Stimulated activated CD8-positive, alpha-beta memory T cell treated with anti-CD3 and anti-CD28 coated beads, Interleukin-12 subunit alpha, Interleukin-12 subunit beta, amount 100 ng/mL, for 4 hours (primary cell): ENCODE measurements around the gene SIPA1L3.

Experiments used
- DNase-seq: peaks from one replicate; pipeline ENCODE4 v3.0.0-alpha.2; 2020; ENCODE audit warnings: low read depth

Gene SIPA1L3

GRCh38 chr19:37997911-37998344 is 90.9 kb downstream of the SIPA1L3 start:
- no peak for DNase-seq

- DNase-seq, result no peak
Observed at GRCh38 chr19:37998801-37999308, 91.8 kb downstream of the SIPA1L3 start.

DNA sequence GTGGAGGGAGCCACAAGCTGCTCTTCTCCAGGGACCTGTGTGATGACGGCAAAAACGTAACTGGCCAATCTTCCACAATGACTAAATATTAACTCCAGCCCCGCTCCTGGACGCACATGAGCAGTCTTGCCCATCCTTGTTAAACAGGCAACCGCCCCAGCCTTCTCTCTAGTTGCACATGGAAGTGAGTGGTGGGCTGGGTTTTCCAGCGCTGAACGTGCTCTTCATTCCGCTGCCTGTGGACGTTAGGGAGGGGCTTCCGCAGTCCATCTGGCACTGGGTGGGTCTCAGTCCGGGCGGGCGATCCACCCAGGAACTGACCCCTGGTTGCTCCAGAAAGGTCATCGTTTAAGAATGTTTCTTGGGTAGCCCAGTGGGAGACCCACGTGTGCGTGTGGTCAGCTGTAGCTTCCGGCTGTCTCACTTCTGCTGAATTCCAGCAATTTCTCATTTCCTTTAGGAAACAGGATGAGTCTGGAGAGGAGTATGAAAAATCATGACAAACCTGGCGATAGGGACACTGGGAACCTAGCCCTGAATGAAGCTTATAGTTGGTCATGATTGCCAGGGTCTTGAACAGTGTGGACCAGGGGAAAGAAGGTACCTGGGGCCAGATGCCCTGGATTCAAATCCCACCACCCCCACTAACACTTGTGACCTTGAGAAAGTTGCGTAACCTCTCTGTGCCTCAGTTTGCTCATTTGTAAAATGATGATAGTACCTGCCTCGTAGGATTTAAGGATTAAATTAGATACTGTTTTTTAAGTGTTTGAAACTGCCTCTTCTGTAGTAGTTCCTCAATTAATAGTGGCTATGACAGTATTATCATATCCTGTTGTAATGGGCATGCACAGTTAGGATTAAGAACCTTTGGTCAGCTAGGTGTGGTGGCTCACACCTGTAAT is 92.6 kb downstream of the SIPA1L3 start:
- no peak for DNase-seq

DNA sequence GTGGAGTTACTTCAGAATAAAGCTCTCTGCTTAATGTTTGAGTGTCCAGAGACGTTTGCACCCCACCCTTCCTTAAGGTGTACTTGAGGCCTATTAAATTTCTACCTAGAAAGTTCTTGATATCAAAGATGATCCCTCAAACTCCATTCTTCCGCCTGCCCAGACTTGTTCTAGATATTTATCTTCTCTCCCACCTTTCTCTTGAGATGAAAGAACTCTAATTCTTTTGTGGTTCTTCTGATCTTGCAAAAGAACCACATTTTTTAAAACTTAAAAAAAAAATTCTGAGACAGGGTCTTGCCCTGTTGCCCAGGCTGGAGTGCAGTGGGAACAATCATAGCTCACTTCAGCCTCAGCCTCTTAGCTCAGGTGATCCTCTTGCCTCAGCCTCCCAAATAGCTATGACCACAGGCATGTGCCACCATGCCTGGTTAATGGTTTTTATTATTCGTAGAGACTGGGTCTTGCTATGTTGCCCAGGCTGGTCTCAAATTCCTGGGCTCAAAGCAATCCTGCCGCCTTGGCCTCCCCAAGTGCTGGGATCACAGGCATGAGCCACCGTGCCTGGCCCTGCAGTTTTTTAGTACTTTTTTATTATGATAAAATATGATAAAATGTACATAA is 94.3 kb downstream of the SIPA1L3 start:
- DNase-seq, result no peak

DNA sequence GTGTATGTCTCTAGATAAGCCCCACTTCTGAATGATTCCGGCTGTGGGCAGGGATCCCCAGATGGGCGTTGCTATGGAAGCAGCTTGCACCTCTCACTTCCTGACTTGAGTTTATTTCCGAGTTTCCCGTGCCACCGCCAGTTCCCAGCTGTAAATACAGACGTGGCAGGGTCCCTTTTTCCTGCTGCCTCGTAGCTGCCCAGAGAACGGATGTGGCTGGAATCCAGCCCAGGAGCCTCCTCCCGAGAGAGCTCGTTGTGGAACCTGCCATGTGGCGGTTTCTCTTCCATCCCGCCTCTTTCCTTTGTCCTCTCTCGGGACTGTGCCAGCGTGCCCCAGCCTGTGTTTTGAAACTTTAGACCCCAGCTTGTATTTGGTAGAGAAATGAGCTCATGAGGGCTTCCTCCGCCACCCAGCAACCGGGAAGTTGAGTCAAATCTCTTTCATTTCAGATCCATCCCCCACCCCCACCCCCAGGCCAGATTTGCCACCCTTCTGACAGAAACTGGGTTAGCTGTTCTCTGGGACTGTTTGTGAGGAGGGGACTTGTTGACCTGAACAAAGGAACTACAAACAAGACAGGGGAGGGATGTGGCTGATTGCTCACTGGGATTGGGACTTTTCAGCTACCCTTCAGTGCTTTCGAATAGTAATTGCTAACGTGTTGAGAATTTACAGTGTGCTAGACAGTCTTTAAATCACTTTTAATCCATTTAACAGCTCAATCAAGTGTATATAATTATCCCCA is 96.6 kb downstream of the SIPA1L3 start:
- no peak for DNase-seq

- DNase-seq, result no peak
Observed at GRCh38 chr19:38004186-38004520, 97.1 kb downstream of the SIPA1L3 start.

GRCh38 chr19:38004521-38005223 is 97.7 kb downstream of the SIPA1L3 start:
- no peak for DNase-seq

DNA sequence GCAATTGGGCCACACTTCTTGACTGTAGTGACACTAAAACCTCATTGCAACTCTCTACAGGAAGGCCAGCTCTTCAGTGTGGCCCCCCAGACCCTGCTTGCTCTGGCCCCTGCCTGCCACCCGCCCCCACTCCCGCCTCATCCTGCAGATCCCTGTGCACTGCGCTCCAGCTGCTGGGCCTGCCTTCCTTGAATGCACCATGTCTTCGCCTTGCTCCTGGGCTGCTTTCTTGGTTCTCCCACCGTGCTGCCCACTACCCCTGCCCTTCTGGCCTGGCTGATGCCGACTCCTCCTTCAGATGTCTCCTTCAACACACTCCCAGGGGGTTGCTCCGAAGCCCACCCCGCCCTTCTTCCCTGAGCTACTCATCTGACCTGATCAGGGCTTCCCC is 98.2 kb downstream of the SIPA1L3 start:
- DNase-seq, result no peak

DNA sequence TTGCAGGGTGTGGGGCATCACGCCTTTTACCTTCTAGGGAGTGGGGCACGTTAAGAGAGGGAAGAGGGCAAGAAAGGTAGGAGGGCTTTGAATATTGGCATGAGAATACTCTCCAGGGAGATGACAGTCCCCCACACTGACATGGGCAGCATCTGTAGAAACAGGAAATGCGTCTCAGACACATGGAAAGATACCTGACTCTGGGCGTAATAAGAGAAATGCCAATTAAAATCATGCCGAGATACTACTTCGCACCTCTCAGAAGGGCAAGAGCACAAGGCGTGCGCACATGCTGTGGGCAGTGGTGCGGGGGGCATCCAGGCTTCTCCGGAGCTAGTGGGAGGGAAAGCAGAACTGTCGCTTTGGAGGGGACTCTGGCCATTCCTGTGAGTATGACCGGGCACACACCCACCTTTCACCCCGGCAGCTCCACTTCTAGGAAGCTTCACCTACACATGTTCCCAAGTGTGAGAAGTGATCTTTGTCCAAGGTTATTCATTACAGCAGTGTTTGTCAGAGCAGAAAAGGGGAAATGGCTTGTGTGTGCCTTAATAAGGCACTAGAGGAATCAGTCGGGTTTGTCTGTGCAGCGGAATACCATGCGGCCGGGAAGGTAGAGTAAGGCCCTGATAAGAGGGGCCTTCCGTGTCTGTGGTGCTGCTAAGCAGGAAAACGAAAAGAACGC is 99.5 kb downstream of the SIPA1L3 start:
- DNase-seq, result no peak

DNA sequence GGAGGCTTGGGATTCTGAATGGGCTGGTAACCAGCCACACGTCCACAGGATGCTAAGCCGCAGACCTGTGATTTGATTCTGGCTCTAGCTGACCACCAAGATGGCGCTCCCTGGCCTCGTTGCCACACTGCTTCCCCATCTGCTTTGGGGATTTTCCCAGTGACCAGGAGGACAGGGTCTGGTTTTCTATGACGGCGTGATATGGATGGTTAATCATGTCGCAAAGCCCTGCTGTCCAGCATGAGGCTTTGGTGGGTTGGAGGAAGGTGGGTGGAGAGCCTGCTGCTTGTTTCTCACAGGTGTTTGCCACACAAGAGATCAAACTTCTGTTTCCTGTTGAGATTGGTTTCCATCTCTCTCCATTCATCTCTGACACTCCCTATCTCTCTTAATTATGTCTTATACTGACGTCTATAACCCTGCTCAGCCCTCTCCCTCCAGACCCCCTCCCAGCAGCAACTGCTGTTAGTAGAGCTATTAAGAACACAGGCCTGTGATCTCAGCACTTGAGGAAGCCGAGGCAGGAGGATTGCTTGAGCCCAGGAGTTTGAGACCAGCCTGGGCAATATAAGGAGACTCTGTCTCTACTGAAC is 102.7 kb downstream of the SIPA1L3 start:
- DNase-seq, result no peak

DNA sequence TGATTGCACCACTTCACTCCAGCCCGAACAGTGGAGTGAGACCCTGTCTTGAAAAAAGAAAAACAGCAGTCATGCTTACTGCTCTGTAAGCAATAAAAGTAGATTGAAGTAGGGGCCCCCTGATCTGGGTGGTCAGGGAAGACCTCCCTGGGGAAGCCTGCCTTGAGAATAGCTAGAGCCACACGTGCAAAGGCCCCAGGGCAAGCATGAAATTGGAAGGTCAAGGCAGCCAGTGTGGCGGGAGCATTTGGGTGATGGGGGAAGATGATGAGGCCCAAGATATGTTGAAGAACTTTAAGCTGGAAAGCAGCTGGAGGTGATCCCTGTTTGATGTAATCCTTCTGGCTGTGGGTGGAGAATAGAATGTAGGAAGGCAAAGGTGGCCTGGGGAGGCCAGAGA is 104.4 kb downstream of the SIPA1L3 start:
- no peak for DNase-seq

DNA sequence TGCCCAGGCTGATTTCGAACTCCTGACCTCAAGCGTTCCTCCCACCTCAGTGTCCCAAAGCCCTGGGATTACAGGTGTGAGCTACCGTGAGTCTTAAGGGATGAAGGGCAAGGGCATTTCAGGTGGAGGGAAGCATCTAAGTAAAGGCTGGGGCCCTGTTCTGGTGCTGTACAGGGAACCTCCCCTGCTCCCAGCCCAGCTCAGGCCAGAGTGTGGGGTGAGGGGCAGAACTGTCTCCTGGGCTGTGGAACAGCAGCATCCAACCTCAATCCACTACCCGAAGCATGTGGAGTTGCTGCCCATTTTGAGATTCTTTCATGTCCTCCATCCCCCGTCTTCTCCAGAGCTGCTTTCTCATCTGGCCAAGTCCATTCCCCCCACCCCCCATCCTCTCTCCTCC is 105.3 kb downstream of the SIPA1L3 start:
- DNase-seq, result no peak

- DNase-seq, result no peak
Observed at GRCh38 chr19:38012944-38013343, 105.9 kb downstream of the SIPA1L3 start.

GRCh38 chr19:38013913-38014580 is 107.0 kb downstream of the SIPA1L3 start:
- DNase-seq, result no peak

DNA sequence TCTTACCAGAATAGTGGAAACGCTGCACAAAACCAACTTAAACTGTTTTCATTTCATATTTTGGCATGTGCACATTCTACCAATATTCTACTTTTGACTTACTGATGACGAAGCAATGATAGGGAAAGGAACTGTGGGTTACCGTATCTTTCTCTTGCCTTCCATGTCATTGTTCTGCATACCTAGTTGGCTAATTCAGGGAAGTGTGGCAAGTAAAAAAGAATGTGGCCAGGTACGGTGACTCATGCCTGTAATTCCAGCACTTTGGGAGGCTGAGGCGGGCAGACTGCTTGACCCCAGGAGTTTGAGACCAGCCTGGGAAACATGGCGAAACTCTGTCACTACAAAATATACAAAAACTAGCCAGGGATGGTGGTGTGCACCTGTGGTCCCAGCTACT is 108.2 kb downstream of the SIPA1L3 start:
- DNase-seq, result no peak

DNA sequence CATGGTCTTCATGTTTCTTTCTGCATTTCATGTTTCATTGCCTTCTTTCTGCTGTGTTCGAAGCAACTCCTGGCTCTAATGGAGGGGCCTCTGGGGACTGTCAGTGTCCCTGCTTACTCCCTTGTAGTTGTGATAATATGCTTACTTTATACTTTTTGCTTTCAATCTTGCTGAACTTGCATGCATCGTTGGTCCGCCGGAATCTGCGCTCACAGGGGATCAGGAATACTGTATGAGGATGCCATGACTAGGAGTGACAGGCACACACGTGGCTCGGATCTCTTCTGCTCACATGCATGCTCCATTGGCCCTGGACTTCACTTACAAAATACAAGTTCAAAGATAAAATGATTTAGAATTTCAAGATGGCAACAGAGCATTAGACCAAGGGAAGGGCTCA is 108.8 kb downstream of the SIPA1L3 start:
- DNase-seq, result no peak

GRCh38 chr19:38017401-38018151 is 110.6 kb downstream of the SIPA1L3 start:
- DNase-seq, result no peak

DNA sequence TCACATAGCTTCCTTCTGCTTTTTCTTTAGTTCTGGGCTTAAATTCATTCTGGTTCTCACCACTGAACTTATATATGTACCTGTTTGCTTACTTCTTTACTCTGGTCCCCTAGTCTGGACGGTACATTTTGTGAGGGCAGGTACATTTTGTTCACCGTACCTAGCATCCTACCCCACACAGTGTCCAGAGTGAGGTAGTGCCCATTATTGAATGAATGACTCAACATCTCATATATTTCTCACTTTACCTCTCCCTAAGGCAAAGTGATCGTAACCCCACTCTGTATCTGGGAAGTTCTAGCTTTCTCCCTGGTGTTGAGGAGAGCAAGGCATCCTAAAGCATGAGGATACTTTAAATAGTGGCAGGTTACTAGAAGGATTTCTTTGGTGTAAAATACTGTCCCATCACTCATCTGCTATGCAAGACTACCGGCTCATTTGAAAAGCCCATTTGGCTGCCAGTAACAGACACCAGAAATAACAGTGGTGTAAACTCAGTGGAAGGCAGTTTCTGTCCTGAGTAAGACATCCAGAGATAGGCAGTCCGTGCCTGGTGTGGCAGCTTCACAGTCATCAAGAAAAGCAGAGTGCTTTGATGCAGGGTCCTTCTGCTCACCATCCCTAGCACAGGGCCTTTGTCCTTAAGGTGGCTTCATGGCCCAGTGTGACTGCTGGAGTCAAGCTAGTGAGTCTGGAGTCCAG is 111.8 kb downstream of the SIPA1L3 start:
- no peak for DNase-seq

GRCh38 chr19:38019396-38019724 is 112.4 kb downstream of the SIPA1L3 start:
- DNase-seq, result no peak
